CD4-positive, alpha-beta memory T cell (primary cell): ENCODE measurements around the gene CUL4A. TPM values are rescaled to one million over a fixed set of nuclear protein-coding genes. Genes with fewer than 3 reads are reported as not detected.

Experiments used
- CTCF ChIA-PET: fragments of 350-600 bp; sonication (Branson Sonifier 250); formaldehyde crosslinking; loops from one replicate; lab custom pipeline; 2021; ENCODE audit warnings: inconsistent platforms; ENCODE audit not compliant: partially characterized antibody; lab: Charles Lee
- POLR2A ChIA-PET: fragments of 350-600 bp; sonication (Branson Sonifier 250); formaldehyde crosslinking; loops from one replicate; lab custom pipeline; 2021; ENCODE audit not compliant: partially characterized antibody; lab: Charles Lee
- DNase-seq, 5 donors: peaks; one replicate each; pipeline versions ENCODE4 v3.0.0 to v3.0.0-alpha.2; 2020 to 2022; ENCODE audit warnings: mixed read lengths in 1 of 5
- H3K27ac ChIP-seq: one replicate; pipeline ENCODE4 v1.7.0; 2013; ENCODE audit warnings: low read depth, low read length
- H3K27me3 ChIP-seq: 2 replicates; pipeline ENCODE4 v1.7.0; 2013; ENCODE audit warnings: mild to moderate bottlenecking, low read length, moderate library complexity; ENCODE audit not compliant: insufficient read depth
- H3K36me3 ChIP-seq: 2 replicates; pipeline ENCODE4 v1.7.0; 2013; ENCODE audit warnings: mild to moderate bottlenecking, low read length, moderate library complexity; ENCODE audit not compliant: insufficient read depth
- H3K4me1 ChIP-seq: 2 replicates; pipeline ENCODE4 v1.7.0; 2013; ENCODE audit warnings: mild to moderate bottlenecking, low read length, moderate library complexity; ENCODE audit not compliant: insufficient read depth
- H3K4me3 ChIP-seq, 2 donors: one replicate each; pipeline ENCODE4 v1.7.0; 2013; ENCODE audit warnings: low read length in 2 of 2, mild to moderate bottlenecking in 1 of 2
- H3K9me3 ChIP-seq, 2 donors: one replicate each; pipeline ENCODE4 v1.7.0; 2013; ENCODE audit warnings: low read length in 2 of 2, control low read depth in 1 of 2; ENCODE audit not compliant: control insufficient read depth in 1 of 2
- H3K27ac Mint-ChIP-seq, 7 donors: one replicate each; pipeline ENCODE4 v1.8.0; 2020 to 2021; ENCODE audit warnings: mixed read lengths in 7 of 7, mild to moderate bottlenecking in 6 of 7, inconsistent platforms in 3 of 7, moderate library complexity in 3 of 7
- H3K27me3 Mint-ChIP-seq, 2 donors: one replicate each; pipeline ENCODE4 v1.8.0; 2020 to 2021; ENCODE audit warnings: mixed read lengths in 2 of 2
- H3K36me3 Mint-ChIP-seq, 2 donors: one replicate each; pipeline ENCODE4 v1.8.0; 2020 to 2021; ENCODE audit warnings: mixed read lengths in 2 of 2, inconsistent platforms in 1 of 2, mild to moderate bottlenecking in 1 of 2
- H3K4me1 Mint-ChIP-seq, 4 donors: one replicate each; pipeline ENCODE4 v1.8.0; 2020 to 2021; ENCODE audit warnings: mixed read lengths in 4 of 4, mild to moderate bottlenecking in 1 of 4
- H3K4me3 Mint-ChIP-seq, 8 donors: one replicate each; pipeline ENCODE4 v1.8.0; 2020 to 2021; ENCODE audit warnings: mixed read lengths in 8 of 8, mild to moderate bottlenecking in 7 of 8, moderate library complexity in 6 of 8, inconsistent platforms in 3 of 8
- H3K9me3 Mint-ChIP-seq, 8 donors: one replicate each; pipeline ENCODE4 v1.8.0; 2020 to 2021; ENCODE audit warnings: mixed read lengths in 8 of 8, mild to moderate bottlenecking in 5 of 8, inconsistent platforms in 3 of 8, moderate library complexity in 1 of 8
- intact Hi-C: fragments of 100-400 bp; cut with micrococcal nuclease; formaldehyde crosslinking; loops from one replicate; pipeline ENCODE4 v1.15.1; 2023
- polyA plus RNA-seq, 2 donors: library from polyadenylated mRNA; unstranded; fragments of 300-500 nt; fragmentation: Illumina TruSeq; gene quantifications; one replicate each; pipeline ENCODE4 v1.2.3, GENCODE V29; 2021
- total RNA-seq, 2 experiments: library from RNA; stranded (reverse); gene quantifications; one replicate each; pipeline ENCODE4 v1.2.3, GENCODE V29; 2021

Gene CUL4A
- total and polyA plus RNA-seq, 4 experiments from 2014 or later, result 59.8 to 80.0 (median 74.2) TPM

- Histone ChIP-seq H3K36me3 (no peaks in the 10 kb centered on the region), H3K9me3 (no peaks in the 10 kb centered on the region), H3K27ac (no peak overlapping the region), H3K27me3 (no peaks in the 10 kb centered on the region), H3K4me1 (peaks cover 78% of the 10 kb centered on the region), H3K4me3 (no peak overlapping the region)
- no peak for DNase-seq
- ChIA-PET POLR2A (no interaction called here), CTCF (no interaction called here)
- Mint-ChIP-seq H3K9me3 (peaks cover 0 to 3% (median 0%) of the 10 kb centered on the region in 8 donors), H3K27me3 (no peaks in the 10 kb centered on the region), H3K4me1 (peaks cover 13 to 41% (median 37%) of the 10 kb centered on the region in 4 donors), H3K36me3 (peaks cover 12 to 30% of the 10 kb centered on the region in 2 donors), H3K4me3 (peak overlapping the region; percentile 23 to 79 (median 68)), H3K27ac (peak overlapping the region in 4 of 7 donors; percentile 53 to 84 (median 68))
- intact Hi-C loops, result no loop called here
Measured at GRCh38 chr13:113211774-113212173, 2.4 kb downstream of the CUL4A start.

GRCh38 chr13:113216254-113217048, 7.0 kb downstream of the CUL4A start:
- intact Hi-C loops, result no loop called here
- Histone ChIP-seq H3K4me3 (no peak overlapping the region), H3K36me3 (peaks cover 14% of the 10 kb centered on the region), H3K9me3 (no peaks in the 10 kb centered on the region), H3K27ac (no peak overlapping the region), H3K4me1 (peaks cover 60% of the 10 kb centered on the region), H3K27me3 (no peaks in the 10 kb centered on the region)
- H3K36me3 Mint-ChIP-seq, result peaks cover 20 to 41% of the 10 kb centered on the region in 2 donors
- ChIA-PET CTCF (no interaction called here), POLR2A (interaction anchor here (0.8 kb wide), 1 partner anchor 8 kb away, joined by 4 read pairs; the partner anchor contains the start of gene PCID2)
- H3K27me3 Mint-ChIP-seq, result no peaks in the 10 kb centered on the region
- H3K4me3 Mint-ChIP-seq, result no peak overlapping the region
- peaks cover 0 to 3% (median 0%) of the 10 kb centered on the region in 8 donors for H3K9me3 Mint-ChIP-seq
- peaks cover 14 to 35% (median 29%) of the 10 kb centered on the region in 4 donors for H3K4me1 Mint-ChIP-seq
- H3K27ac Mint-ChIP-seq, result peak overlapping the region in 1 of 7 donors; percentile 68
- no peak for DNase-seq

DNA sequence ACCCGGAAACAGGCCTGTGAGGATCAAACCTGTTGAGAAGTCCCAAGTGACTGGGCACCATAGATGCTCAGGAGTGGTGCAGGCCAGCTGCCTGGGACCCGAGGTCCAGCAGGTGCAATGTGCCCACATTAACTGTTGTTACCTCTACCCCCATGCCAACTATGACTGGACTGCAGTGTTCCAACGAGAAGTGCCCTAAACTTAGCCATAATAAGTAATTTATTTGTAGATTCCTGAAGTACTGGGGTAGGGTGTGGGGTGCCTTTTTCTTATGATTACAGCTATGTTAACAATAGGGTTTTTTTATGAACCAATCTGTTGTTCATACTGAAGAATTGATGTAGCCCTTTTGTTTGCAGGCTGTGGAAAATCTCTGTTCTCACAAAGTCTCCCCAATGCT, 9.2 kb downstream of the CUL4A start:
- POLR2A ChIA-PET, result interaction anchor here (2.4 kb wide), 1 partner anchor 9 kb away, joined by 8 read pairs; the partner anchor contains the start of genes CUL4A and PCID2
- H3K9me3 ChIP-seq, result no peaks in the 10 kb centered on the region
- peaks cover 30% of the 10 kb centered on the region for H3K36me3 ChIP-seq
- Mint-ChIP-seq H3K27me3 (no peaks in the 10 kb centered on the region), H3K36me3 (peaks cover 26 to 48% of the 10 kb centered on the region in 2 donors), H3K4me3 (no peak overlapping the region), H3K9me3 (no peaks in the 10 kb centered on the region), H3K27ac (no peak overlapping the region), H3K4me1 (peaks cover 27 to 31% (median 29%) of the 10 kb centered on the region in 4 donors)
- H3K4me1 ChIP-seq, result peaks cover 38% of the 10 kb centered on the region
- H3K27me3 ChIP-seq, result no peaks in the 10 kb centered on the region
- H3K27ac ChIP-seq, result no peak overlapping the region
- no peak for DNase-seq
- intact Hi-C loops, result no loop called here
- CTCF ChIA-PET, result interaction anchor here (0.6 to 1.4 kb wide), 3 partner anchors 9 to 20 kb away, joined by 3 read pairs; no protein-coding TSS in a partner anchor
- no peak overlapping the region for H3K4me3 ChIP-seq

GRCh38 chr13:113219256-113219940, 10.0 kb downstream of the CUL4A start:
- intact Hi-C loops, result no loop called here

GRCh38 chr13:113220141-113220598, 10.8 kb downstream of the CUL4A start:
- Mint-ChIP-seq H3K27me3 (no peaks in the 10 kb centered on the region), H3K4me1 (peaks cover 22 to 31% (median 27%) of the 10 kb centered on the region in 4 donors), H3K9me3 (no peaks in the 10 kb centered on the region), H3K27ac (no peak overlapping the region), H3K4me3 (no peak overlapping the region), H3K36me3 (peaks cover 39 to 57% of the 10 kb centered on the region in 2 donors)
- CTCF ChIA-PET, result no interaction called here
- intact Hi-C loops, result no loop called here
- no peak overlapping the region for H3K4me3 ChIP-seq
- POLR2A ChIA-PET, result interaction anchor here (2.4 kb wide), 1 partner anchor 11 kb away, joined by 8 read pairs; the partner anchor contains the start of genes CUL4A and PCID2
- H3K36me3 ChIP-seq, result peaks cover 40% of the 10 kb centered on the region
- peaks cover 23% of the 10 kb centered on the region for H3K4me1 ChIP-seq
- H3K27me3 ChIP-seq, result no peaks in the 10 kb centered on the region
- DNase-seq, result no peak
- H3K27ac ChIP-seq, result no peak overlapping the region
- H3K9me3 ChIP-seq, result no peaks in the 10 kb centered on the region

More at GRCh38 chr13:113219256-113219940, 10.0 kb downstream of the CUL4A start:
- Mint-ChIP-seq H3K4me3 (no peak overlapping the region), H3K9me3 (no peaks in the 10 kb centered on the region), H3K27me3 (no peaks in the 10 kb centered on the region), H3K36me3 (peaks cover 31 to 49% of the 10 kb centered on the region in 2 donors), H3K27ac (no peak overlapping the region), H3K4me1 (peaks cover 20 to 31% (median 27%) of the 10 kb centered on the region in 4 donors)
- Histone ChIP-seq H3K4me1 (peaks cover 30% of the 10 kb centered on the region), H3K27ac (no peak overlapping the region), H3K27me3 (no peaks in the 10 kb centered on the region), H3K4me3 (no peak overlapping the region), H3K9me3 (no peaks in the 10 kb centered on the region), H3K36me3 (peaks cover 33% of the 10 kb centered on the region)
- DNase-seq, result no peak
- ChIA-PET POLR2A (interaction anchor here (2.4 kb wide), 1 partner anchor 10 kb away, joined by 8 read pairs; the partner anchor contains the start of genes CUL4A and PCID2), CTCF (interaction anchor here (0.6 to 1.4 kb wide), 3 partner anchors 8 to 19 kb away, joined by 3 read pairs; no protein-coding TSS in a partner anchor)

- peaks cover 22 to 31% (median 27%) of the 10 kb centered on the region in 4 donors for H3K4me1 Mint-ChIP-seq
- no peak overlapping the region for H3K4me3 Mint-ChIP-seq
- DNase-seq, result peak in 3 of 5 donors; percentile 12 to 25 (median 18)
- Histone ChIP-seq H3K27ac (no peak overlapping the region), H3K36me3 (peaks cover 47% of the 10 kb centered on the region), H3K27me3 (no peaks in the 10 kb centered on the region), H3K4me1 (peaks cover 15% of the 10 kb centered on the region), H3K4me3 (no peak overlapping the region), H3K9me3 (no peaks in the 10 kb centered on the region)
- H3K27me3 Mint-ChIP-seq, result no peaks in the 10 kb centered on the region
- H3K9me3 Mint-ChIP-seq, result no peaks in the 10 kb centered on the region
- ChIA-PET POLR2A (no interaction called here), CTCF (interaction anchor here (0.8 kb wide), 1 partner anchor 11 kb away, joined by 3 read pairs; no protein-coding TSS in a partner anchor)
- H3K36me3 Mint-ChIP-seq, result peaks cover 40 to 62% of the 10 kb centered on the region in 2 donors
- intact Hi-C loops, result loop anchor here (1.0 kb wide), 1 partner anchor 279 kb away; no protein-coding TSS in a partner anchor
- peak overlapping the region in 5 of 7 donors; percentile 5 to 67 (median 55) for H3K27ac Mint-ChIP-seq
Measured at GRCh38 chr13:113220877-113221276, 11.5 kb downstream of the CUL4A start.
